Lower leg skin (tissue), 3 donors: ENCODE measurements around the gene BNIP3.

Experiments used
- CTCF ChIP-seq, 3 donors: fragments of 450-650 bp; IDR thresholded peaks; one replicate each; pipeline ENCODE4 v1.5.1; 2016; ENCODE audit warnings: antibody characterized with exemption in 3 of 3, mild to moderate bottlenecking in 3 of 3, moderate library complexity in 2 of 3
- POLR2A ChIP-seq, 2 donors: fragments of 450-650 bp; IDR thresholded peaks; one replicate each; pipeline ENCODE4 v1.6.1; 2016 to 2017; ENCODE audit warnings: antibody characterized with exemption in 2 of 2, mild to moderate bottlenecking in 1 of 2, moderate library complexity in 1 of 2

GRCh38 chr10:131963811-131964210 is 17.9 kb downstream of the BNIP3 start:
- TF ChIP-seq POLR2A (IDR thresholded peaks at IDR 0.05) (no peak), CTCF (IDR thresholded peaks at IDR 0.05) (no peak)
